ENCODE data around the gene NXN. TPM values are rescaled to one million over a fixed set of nuclear protein-coding genes. Genes with fewer than 3 reads are reported as not detected.
"Not testable (repeated sequence)": the region's sequence is repeated elsewhere in the genome, so short reads cannot be mapped to it uniquely, and the experiment has no call there.

The NXN gene
- total RNA-seq, 3 donors from 2014 or later: 5.3 to 98.1 (median 9.7) TPM

DNA sequence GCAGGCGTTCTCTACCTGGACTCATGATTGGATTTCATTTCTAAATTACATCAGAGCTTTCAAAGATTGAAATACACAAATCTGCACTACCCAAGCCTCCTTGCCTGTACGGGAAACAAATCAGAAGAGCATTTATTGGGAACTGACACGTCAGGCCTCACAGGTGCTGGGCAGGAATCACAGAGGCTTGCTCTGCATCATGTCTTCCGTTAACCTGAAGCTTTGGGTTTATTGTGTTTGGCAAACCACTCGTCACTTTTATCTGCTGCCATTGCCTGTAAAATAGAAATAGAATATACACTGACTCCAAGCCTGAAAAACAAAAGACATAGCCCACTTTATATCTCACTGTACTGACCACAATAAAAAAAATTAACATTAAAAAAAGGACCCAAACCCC is 219.6 kb downstream of the NXN start:
- TF ChIP-seq, protein P1, sequence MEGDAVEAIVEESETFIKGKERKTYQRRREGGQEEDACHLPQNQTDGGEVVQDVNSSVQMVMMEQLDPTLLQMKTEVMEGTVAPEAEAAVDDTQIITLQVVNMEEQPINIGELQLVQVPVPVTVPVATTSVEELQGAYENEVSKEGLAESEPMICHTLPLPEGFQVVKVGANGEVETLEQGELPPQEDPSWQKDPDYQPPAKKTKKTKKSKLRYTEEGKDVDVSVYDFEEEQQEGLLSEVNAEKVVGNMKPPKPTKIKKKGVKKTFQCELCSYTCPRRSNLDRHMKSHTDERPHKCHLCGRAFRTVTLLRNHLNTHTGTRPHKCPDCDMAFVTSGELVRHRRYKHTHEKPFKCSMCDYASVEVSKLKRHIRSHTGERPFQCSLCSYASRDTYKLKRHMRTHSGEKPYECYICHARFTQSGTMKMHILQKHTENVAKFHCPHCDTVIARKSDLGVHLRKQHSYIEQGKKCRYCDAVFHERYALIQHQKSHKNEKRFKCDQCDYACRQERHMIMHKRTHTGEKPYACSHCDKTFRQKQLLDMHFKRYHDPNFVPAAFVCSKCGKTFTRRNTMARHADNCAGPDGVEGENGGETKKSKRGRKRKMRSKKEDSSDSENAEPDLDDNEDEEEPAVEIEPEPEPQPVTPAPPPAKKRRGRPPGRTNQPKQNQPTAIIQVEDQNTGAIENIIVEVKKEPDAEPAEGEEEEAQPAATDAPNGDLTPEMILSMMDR (IDR thresholded peaks at IDR 0.05): no peak
- H3K4me3 ChIP-seq: no peak overlapping the region
- H3K36me3 ChIP-seq (ENCODE audit: low read depth): no peaks in the 10 kb centered on the region
- no peaks in the 10 kb centered on the region for H3K9me3 ChIP-seq
- intact Hi-C loops (cut with DNase I, micrococcal nuclease): no loop called here
- no peak for ATAC-seq
- DNase-seq: no peak
- no peaks in the 10 kb centered on the region for H3K4me1 ChIP-seq (ENCODE audit: low read depth)

DNA sequence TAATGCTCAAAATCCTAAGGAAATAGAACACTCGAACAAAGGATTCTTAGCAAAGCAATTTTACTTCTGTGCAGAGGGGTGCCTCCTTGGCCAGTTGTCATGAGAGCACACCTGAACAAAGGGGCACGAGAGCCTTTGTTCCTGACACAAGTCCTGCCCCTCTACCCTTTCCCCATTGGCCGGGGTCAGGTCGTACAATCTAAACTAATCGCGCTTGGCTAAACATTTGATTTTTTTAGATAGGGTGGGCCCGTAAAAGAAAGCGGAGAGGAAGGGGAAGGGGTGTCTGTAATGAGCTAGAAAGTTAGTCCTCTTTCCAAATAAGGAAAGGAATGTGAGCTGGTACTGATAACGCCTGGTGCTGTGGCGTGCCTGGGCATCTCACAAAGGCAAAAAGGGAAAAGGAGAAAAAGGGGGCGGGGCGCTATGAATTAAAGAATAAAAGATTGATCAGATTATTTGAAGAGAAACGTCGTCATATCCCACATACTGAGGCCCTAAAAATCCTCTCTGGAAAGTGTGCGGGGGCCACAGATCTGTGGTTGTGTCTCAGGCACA is 223.5 kb downstream of the NXN start:
- ATAC-seq; DNase-seq; H3K4me3 ChIP-seq; H3K4me1 ChIP-seq (ENCODE audit: low read depth); H3K36me3 ChIP-seq (ENCODE audit: low read depth); H3K9me3 ChIP-seq; intact Hi-C loops (cut with DNase I, micrococcal nuclease): not testable (repeated sequence)

DNA sequence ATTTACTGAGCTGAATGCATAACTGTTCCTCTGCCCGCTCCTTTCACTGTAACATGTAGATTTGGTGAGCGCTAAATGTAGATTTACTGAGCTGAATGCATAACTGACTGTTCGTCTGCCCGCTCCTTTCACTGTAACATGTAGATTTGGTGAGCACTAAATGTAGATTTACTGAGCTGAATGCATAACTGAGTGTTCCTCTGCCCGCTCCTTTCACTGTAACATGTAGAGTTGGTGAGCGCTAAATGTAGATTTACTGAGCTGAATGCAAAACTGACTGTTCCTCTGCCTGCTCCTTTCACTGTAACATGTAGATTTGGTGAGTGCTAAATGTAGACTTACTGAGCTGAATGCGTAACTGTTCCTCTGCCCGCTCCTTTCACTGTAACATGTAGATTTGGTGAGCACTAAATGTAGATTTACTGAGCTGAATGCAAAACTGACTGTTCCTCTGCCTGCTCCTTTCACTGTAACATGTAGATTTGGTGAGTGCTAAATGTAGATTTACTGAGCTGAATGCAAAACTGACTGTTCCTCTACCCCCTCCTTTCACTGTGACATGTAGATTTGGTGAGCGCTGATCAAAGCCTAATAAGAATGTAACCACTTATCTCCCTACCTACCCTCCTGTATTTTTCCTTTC is 224.1 kb downstream of the NXN start:
- H3K9me3 ChIP-seq; ATAC-seq; intact Hi-C loops (cut with DNase I, micrococcal nuclease); H3K4me3 ChIP-seq; DNase-seq; H3K36me3 ChIP-seq (ENCODE audit: low read depth): not testable (repeated sequence)
- peaks cover 11% of the 10 kb centered on the region for H3K4me1 ChIP-seq (ENCODE audit: low read depth)

DNA sequence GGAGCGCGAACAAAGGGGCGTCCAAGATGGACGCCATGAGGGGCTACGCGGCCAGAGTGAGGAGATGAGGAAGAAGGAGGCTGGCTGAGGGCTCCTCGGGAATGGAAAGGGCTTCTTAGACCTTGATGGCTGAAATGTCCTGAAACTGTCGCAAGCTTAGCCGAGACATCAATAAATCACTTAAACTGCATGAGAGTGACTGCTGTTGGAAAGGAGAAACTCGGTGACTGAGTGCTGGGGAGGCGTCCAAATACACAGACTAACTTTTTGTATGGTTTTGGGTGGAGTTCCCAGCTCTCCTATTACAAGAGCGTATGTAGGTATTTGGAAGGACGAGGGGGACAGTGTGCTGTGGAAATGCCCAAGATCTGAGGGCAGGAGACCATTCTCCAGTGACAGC is 226.2 kb downstream of the NXN start:
- DNase-seq (no peak), ATAC-seq (no peak)
- H3K36me3 ChIP-seq (ENCODE audit: low read depth): no peaks in the 10 kb centered on the region
- TF ChIP-seq, protein P1 (IDR thresholded peaks at IDR 0.05): no peak
- intact Hi-C loops (cut with DNase I, micrococcal nuclease): no loop called here
- H3K9me3 ChIP-seq: no peaks in the 10 kb centered on the region
- H3K4me1 ChIP-seq (ENCODE audit: low read depth): peaks cover 13% of the 10 kb centered on the region
- H3K4me3 ChIP-seq: no peak overlapping the region

DNA sequence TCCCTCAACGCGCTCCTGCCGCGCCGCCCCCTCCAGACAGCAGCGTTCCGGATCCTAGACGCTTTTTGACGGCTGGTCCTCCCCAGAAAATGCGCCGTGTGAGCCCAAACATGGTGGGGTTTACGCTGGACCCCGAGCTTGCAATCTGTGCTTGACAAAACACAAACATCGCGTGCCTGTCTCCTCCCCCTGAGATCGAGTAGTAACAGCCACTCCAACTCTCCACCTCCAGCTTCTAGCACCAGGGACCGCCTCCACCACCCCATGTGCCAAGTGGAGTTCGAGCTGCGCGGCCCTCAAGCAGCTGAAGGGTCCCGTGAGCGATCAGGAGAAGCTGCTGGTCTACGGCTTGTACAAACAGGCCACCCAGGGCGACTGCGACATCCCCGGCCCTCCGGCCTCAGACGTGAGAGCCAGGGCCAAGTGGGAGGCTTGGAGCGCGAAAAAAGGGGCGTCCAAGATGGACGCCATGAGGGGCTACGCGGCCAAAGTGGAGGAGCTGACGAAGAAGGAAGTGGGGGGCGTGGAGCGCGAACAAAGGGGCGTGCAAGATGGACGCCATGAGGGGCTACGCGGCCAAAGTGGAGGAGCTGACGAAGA is 226.9 kb downstream of the NXN start:
- TF ChIP-seq, protein P1 (IDR thresholded peaks at IDR 0.05): no peak
- Histone ChIP-seq H3K4me3 (peak overlapping the region; percentile 75), H3K4me1 (ENCODE audit: low read depth) (peaks cover 13% of the 10 kb centered on the region), H3K9me3 (no peaks in the 10 kb centered on the region), H3K36me3 (ENCODE audit: low read depth) (no peaks in the 10 kb centered on the region)
- intact Hi-C loops (cut with DNase I, micrococcal nuclease): no loop called here
- peak; percentile 56 for ATAC-seq
- DNase-seq: peak; percentile 68 to 74 (median 69)

DNA sequence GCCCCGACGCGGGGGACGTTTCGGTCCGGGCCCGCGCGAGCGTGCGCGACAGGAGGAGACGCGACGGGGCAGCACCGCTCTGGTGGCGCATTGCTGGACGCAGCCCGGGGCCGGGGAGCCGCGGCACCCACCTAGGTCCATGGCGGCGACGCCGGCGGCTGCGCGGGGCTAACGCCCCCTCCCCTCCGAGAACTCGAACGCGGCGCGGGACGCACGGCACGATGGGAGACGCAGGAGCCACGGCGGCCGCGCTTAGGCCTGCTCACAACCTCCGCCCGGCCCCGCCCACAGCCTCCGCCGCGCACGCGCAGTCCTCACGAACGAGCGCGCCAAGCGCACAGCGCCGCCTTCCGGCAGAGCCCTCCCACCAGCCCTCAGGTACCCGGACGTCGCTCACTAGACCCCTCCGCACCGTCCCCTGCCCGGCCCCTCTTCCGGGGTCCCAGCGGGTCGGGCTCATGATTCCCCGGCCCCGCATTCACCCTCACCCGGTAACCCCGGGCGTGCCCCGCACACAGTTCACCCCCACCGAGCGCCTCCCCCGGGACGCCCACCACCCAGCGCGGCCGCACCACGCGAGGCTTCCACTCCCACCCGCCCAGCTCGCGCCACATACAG is 227.5 kb downstream of the NXN start, which contains the start of gene GEMIN4:
TSS of gene GEMIN4 (minus strand) at position 263 of the 618 bp plus-strand sequence. CDS start at position 141, 122 bp downstream.
- Histone ChIP-seq H3K4me1 (ENCODE audit: low read depth) (peaks cover 13% of the 10 kb centered on the region), H3K4me3 (peak within 1 kb of the TSS; percentile 75), H3K9me3 (no peaks in the 10 kb centered on the region), H3K36me3 (ENCODE audit: low read depth) (no peaks in the 10 kb centered on the region)
- TF ChIP-seq, protein P1 (IDR thresholded peaks at IDR 0.05): peak; percentile 97
- intact Hi-C loops (cut with DNase I, micrococcal nuclease): no loop called here
- DNase-seq (peak; percentile 95 to 99 (median 95)), ATAC-seq (peak; percentile 99)
